Stimulated activated CD8-positive, alpha-beta memory T cell treated with anti-CD3 and anti-CD28 coated beads, Interleukin-4, amount 100 ng/mL, for 1 hour (primary cell): ENCODE results near the gene GAS2L2.

Source experiments
- DNase-seq, 2 donors: peaks; one replicate each; pipeline ENCODE4 v3.0.0-alpha.2; 2020; ENCODE audit warnings: low read depth in 2 of 2, low spot score in 1 of 2

The GAS2L2 gene

DNA sequence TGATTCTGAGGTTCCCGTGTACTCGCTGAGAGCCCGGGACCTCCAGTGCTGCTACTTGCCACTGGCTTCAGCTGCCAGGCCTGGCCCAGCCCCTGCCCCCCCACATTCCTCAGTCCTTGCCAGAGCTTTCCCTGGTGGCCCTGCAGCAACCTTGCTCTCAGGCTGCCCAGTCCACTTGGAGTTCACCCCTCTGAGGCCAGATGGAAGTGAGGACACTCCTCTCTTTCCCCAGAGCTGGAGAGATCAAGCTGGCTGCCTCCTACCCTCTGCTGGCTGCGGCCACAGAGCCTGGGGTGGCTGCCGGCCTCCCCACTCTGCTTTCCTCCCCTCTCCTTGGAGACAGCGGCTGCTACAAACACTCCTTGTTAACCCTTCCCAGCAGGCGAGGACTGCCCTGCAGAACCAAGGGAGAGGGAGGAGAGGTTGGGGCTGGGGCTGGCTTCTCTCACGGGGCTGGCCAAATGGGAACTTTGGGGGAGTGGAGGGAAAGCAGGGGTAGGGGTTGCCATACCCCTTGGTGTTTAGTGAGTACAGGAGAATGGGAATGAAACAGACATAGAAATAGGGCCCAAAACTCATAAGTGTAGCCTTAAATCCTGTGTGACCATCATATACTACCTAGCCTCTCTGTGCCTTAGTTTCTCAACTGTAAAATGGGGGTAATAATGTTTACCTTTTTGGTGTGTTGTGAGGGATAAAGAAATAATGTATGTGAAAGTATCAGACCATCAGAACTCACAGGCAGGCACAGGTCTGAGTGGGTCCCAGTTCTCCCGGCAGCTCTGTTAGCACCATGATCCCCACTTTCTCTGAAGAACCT lies at the start of gene GAS2L2:
TSS of gene GAS2L2 (minus strand) at position 295 of the 820 bp plus-strand sequence. CDS start 389 bp downstream, outside the sequence.
- no peak for DNase-seq

DNA sequence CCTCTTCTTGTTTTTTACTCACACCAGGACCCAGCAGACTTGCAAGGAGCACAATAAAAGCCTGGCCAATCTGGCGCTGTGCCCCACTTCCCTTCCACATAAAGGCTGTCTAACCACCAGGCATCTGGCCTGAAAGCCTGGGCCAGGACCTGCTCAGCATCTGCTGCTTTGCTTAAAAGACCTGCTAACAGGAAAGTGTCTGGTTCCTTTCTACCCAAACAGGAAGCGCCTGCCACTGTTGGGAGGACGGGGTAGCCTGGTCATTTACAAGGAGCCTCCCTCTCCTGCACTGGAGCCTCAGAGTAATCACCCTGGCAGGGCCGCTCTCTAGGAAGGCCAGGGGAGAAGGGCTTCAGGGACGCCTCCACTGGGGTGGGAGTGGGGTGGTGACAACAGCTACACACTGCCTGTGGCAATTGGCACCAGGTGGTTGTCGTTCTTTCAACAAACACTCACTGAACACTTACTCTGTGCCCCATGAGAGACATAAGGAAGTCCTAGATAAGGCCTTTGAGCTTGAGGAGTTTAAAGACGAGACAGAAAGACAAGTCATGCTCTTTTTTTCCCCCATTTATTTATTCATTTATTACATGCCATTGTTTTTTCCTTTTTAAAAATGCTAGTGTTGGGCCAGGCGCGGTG lies 48.7 kb upstream of the GAS2L2 start:
- DNase-seq = no peak

DNA sequence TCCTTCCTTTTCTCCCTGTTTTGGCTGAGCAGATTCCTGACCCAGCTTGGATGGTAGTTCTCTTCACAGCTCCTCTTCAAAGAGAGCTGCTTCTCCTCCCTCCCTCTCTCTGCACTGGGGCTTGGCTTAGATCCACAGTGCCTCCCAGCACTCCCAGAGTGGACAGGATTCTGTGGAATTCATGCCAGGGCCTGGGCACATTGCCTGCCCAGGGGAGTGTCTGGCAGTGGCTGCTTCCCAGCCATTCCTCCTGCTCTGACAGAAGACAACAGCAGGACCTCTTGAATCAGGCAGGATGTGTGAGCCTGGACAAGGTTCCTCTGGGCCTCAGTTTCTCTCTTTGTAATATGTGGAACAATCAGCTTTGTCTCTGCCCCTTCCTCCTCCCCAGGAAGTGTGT lies 46.9 kb upstream of the GAS2L2 start:
- no peak for DNase-seq

DNA sequence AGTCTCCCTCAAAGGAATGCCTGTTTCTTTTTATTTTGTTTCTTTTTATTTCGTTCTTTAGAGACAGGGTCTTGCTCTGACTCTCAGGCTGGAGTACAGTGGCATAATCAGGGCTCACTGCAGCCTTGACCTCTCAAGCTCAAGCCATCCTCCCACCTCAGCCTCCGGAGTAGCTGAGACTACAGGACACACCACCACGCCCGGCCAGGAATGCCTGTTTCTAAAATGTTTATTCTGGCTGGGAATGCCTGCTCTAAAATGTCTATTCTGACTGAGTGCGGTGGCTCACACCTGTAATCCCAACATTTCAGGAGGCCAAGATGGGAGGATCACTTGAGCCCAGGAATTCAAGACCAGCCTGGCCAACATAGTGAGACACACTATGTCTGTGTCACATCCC lies 44.9 kb upstream of the GAS2L2 start:
- no peak for DNase-seq

DNA sequence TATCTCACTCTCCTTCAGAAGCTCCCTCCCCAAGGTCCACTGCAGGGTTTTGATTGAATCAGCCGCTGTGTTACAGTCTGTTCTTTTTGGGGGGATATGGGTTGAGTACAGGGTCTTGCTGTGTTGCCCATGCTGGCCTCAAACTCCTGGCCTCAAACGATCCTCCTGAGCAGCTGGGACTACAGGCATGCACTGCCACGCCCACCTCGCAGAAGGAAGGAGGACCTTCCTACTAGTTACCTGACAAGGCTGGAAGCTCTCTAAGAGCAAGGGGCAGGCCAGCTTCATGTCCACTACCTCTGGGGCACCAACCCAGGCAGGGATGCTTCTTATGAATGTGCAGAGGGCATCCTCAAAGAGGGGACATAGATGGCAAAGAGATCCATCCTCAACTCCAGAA lies 44.3 kb upstream of the GAS2L2 start:
- no peak for DNase-seq

DNA sequence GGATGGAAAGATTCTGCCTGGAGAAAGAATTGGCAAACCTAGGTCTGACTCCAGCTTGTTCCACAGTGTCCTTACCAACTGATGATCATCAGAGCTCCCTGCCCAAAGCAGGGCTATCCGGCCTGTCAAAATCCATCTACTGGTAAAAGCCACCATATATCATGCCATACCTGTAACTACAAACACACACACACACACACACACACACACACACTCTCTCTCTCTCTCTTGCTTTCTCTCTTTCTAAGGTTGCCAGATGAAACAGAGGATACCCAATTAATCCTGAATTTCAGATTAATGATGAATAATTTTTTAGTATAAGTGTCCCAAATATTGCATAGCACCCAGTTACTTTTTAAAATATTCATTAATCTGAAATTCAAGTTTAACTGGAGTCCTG lies 43.9 kb upstream of the GAS2L2 start:
- DNase-seq = no peak

DNA sequence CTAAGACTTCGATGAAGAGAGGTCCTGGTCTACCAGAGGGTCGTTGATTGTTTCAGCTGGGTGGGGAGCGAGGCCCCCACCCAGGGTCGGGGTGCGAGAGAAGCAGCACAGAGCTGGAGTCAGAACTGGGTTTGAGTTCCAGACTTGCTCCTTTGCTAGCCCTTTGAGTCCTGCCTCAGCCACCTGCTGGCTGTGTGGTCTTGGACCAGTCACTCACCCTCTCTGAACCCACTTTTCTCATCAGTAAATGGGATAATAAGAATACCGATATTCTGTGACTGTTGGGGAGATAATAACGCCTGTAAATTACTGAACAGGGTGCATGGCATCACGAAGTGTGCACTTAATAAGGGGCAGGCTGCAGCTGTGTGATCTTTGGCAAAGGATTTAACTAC lies 42.8 kb upstream of the GAS2L2 start:
- DNase-seq = no peak

DNA sequence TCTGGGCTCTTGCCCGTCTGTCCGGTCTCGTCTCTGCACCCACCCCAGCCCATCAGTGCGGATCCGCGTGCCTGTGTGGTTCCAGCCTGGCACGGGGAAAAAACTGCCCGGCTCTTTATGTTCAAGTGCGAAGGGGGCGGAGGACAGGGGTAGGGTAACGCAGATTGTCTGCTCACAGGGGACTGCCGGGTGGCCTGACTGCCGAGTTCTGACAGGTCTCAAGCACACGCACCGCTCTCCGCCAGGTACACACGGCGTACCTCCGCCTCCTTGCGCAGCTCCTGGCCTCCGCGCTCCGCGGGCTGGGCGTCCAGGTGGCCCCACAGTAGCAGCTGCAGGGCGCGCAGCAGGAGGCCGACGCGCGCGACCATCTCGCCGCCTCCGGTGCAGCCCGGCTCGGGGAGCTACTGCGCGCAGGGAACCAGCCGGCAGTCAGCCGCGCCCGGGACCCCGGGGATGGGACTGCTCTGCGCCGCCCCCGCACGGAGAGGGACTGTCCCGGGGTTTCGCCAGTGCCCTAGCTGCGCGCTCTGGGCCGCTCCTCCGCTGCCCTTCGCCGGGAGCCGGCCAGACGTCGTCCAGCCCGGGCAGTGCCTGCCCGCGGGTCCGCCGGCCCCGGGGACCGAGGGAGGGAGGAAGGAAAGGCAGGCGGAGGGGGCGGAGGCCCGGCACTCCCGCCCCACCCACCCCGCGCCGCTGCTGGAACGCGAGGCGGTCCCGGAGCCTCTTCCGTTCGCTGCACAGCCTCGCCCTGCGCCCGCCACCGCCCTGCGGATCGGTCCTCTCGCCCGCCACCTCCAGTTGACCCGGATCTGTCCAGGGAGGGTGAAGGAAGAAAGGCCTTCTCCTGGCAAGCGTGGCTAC lies 42.2 kb upstream of the GAS2L2 start, which contains the start of gene MMP28:
TSS of gene MMP28 (minus strand) at position 635 of the 864 bp plus-strand sequence. CDS start at position 371, 264 bp downstream.
- no peak for DNase-seq

DNA sequence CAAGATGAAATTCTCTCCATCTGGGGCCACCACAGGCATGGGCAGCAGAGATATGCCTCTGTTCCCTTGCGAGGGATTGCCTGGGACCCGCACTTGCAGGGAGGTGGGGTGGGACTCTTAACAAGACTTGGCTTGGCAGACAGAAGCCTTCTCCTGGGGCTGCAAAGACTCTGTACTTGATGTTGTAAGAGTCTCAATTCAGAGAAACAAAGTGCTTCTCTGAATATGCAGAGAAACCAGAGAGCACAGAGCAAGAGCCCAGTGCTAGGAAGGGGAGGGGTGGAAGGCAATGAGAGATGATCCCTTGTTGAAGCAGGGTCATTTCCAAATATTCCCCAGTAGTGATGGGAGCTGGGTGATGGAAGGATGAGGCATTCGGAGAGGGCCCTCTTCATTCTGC lies 40.2 kb upstream of the GAS2L2 start:
- no peak for DNase-seq

DNA sequence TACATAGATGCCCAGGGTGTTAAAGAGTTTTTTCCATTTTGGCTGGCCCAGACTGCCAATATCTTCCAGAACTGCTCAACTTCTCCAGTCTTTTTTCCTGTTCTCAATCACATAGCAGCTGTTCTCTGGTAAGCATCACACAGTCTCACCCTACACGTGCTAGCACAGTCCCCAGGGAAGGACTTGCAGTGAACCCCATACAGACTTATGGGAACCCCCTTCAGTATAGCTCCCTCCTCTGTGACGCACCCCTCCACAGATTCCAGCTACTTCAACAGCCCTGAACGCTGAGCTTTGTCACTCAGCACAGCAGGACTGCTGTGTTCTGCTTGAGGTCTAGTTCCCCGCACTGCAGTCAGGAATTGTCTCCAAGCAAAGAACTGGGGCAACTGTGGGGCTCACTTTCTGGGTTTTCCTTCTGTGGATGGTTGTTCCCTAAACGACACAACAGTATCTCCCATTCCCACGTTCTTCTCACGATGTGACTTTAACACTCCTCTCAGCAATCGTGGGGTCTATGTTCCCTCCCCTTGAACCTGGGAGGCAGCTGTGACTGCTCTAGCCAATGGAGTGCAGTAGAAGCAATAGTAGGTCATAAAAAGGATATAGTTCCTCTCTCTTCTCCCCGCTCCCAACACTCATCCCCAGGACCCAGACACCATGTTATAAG lies 38.8 kb upstream of the GAS2L2 start:
- no peak for DNase-seq

DNA sequence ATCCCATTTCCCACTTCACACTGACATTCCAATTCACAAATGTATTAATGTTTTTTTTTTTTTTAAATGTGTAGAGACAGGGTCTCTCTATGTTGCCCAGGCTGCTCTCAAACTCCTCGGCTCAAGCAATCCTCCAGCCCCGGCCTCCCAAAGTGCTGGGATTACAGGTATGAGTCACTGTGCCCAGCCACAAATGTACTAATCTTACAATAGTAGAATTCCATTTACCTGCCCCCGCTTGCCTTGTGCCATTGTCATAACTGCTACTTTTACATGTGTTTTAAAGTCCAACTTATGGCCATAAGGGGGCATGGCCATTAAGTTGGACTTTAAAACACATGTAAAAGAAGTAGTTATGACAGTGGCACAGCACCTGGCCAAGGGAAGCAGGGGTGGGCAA lies 37.8 kb upstream of the GAS2L2 start:
- no peak for DNase-seq

DNA sequence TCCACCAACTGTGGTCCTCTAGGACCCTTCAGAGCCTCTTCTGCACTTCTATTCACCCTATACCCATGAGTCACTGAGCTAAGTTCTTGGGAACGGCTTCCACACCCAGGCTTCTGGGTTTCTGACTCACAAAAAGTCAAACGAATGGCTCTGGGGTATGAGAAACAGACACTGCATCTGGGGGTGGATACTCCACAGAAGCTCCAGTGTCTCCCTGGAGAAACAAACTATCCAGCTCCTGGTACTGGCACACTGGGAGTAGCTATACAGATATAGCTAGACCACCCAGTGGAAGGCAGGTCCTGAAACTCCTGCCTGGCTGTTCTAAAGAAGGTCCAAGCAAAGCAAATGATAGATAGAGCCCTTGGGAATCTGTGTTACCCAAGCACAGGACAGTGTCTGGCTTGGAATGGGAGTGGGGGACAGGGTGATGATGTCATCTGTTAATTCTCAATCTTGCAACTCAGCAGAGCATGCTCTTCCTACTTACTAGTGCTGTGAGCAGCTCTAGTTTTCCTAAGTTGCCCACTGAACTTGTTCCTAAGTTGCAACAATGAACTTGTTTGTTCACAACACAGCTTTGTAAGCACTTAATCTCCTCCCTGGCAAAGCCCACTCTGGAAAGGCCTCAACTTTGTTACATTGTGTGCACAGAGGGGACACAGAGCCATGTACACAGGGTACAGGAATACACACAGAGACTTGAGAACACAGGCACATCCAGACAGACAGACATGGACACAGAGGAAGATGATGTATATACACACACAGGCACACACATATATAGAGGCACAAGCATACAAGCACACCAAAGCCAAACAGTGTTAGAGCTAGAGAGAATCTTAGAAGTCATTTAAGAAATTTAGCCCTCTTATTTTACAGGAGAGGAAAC lies 35.7 kb upstream of the GAS2L2 start:
- no peak for DNase-seq

DNA sequence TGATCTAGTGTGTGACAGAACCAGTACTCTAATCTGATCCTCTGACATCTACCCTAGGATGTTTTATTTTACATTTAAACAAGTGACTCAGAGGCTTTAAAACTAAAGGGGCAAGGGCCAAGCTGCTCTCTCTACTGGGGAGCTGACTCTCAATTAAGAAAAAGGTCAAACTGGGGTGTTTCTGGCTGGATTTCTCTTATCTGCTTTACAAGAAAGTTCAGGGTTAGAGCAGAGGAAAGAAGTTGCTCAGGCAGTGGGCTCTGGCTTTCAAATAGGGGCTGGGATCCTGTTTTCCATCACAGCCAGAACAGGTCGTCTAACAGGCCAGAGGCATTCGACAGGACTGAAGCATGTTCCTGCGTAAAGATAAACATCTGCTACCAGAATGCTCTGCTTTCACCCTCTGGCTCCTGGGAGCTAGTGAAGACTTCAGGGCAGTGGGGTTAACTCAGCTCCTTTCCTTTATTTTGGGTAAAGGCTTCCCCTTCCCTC lies 33.9 kb upstream of the GAS2L2 start:
- DNase-seq = no peak

DNA sequence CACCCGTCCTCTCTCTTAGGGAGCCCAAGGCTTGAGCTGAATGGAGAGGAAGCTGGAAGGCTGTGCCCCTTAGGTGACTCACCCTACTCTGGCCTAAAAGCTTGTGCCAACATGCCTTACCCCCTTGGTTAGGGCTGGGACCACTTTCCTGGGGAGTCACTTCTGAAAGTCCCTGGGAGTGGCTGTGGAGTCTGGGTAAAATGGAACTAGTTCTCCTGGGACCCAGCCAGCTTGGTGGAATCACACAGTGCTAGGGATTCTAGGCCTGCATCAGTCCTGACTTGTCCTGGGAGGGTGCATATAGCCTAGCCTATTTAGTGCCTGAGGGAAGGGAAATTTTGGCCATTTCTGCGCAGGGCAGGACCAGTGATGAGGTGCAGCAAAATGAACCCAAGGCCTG lies 31.9 kb upstream of the GAS2L2 start:
- no peak for DNase-seq

DNA sequence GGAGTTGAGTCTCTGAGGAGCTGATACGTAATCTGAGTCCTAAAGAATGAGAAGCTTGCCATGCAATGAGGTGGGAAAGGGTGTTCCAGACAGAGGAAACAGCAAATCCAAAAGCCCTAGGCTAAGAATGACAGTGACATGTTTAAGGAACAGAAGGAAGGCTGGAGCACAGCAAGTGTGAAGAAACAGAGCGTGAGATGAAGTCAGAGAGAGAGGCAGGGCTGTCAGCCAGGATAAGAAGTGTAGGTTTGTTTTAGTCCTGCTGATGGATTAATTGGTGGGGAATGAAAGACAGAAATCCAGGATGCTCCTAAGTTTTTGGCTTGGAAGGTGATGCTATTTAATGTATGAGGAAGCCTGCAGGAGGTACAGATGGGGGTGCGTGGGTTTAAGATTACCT lies 27.9 kb upstream of the GAS2L2 start:
- no peak for DNase-seq

DNA sequence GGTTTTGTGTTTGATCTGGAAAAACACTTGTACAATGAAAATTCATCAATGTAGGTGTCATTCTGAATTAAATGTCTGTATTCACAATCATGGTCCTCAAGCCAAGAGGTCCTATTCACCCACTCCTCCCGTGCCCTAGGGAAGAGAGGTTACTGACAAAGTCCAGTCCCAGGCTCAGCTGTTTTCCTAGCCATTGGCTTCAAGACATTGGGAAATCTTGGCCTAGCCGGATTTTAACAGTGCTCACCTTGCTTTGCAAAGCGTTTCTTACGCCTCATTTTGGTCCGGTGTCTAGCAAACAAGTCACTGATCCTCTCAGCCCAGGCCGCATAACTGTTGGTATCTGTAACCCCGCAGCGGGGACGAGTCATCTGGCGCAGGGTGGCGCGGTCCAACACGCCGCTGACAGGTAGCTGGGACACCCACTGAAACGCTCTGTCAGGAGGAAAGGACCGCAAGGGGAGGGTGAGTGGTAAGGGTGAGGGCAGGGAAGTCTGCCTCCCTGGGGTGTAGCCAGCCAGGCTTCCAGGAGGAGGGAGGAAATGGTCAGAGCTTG lies 25.7 kb upstream of the GAS2L2 start:
- no peak for DNase-seq

DNA sequence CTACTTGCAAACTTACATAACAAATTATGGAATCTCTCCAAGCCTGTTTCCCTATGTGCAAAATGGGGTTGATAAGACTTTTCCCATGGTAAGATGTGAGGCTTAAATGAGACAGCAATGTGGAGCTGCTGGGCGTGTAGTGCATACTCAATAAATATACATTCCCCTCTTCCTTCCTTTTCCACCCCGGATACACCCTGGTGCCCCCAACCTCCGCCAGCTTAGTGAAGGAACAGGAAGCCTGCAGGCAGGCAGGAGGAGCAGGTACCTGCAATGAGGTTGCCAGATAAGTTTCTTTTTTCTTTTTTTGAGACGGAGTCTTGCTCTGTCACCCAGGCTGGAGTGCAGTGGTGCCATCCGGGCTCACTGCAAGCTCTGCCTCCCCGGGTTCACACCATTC lies 22.5 kb upstream of the GAS2L2 start:
- DNase-seq = no peak

DNA sequence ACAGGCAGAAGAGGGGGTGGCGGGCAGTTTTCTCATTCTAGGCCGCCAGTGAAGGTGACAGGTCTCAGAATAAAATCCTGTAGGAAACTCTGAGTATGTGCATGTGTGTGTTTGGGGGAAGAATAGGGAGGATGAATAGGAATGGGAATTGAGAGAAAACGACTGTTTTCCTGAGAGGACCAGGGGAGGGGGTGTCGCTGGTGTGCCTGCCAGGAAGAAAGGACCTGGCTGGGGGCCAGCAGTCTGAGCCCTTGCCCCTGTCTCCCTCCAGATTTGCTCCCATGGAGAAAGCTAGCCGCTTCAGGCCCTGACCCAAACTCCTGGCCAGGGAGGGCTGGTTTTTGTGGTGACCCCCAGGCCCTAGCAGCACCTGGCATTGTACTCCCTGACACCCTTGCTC lies 22.0 kb upstream of the GAS2L2 start:
- no peak for DNase-seq

DNA sequence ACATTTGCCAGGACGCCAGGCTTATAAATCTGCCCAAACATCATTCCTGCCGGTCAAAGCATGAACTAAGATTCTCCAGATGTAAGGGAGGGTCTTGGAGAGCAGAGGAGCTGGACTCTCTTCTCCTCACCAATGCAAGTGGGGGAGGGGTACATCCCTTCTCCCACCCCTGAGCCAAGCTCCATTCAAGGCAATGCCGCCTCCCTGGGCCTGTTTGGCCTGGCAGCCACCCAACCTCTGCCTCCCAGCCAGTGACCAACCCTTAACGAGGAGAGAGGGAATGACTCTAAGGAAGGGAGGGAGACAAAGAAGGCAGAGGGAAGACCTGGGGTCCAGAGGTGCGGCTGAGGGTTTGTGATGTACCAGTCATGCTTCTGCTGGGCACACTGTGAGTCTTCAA lies 21.5 kb upstream of the GAS2L2 start:
- DNase-seq = no peak
